GM18502 (cell line): ENCODE measurements around the gene RNASE12.
"Not testable (repeated sequence)": the region's sequence is repeated elsewhere in the genome, so short reads cannot be mapped to it uniquely, and the experiment has no call there.

ENCODE experiments used
- ATAC-seq: cut with Tn5 transposase; IDR thresholded peaks from one replicate; pipeline ENCODE4 v1.9.1; 2021; ENCODE audit warnings: mild to moderate bottlenecking; ENCODE audit not compliant: unreplicated experiment, poor library complexity

Gene RNASE12

DNA sequence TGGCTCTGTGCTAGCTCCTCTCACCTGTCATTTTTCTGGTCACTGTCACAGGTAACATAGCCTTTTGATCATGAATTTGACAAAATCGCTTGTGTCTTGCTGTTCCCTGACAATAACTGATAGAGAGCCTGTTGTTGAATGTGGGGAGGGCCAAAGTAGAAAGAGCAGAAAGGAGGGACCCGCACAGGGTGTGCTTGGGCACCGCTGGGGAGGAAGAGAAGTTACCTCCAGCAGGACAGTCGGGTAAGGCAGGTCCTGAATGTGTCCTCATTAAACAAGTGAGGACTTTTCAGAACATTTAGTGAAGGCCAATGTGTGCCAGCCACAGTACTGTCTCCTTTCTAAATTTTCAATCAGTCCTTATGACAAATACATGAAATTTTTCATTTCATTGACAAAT, at the start of gene RNASE12:
TSS of gene RNASE12 (minus strand) at position 142 of the 400 bp plus-strand sequence. CDS start 653 bp downstream, outside the sequence.
- ATAC-seq = no peak

- ATAC-seq = peak; percentile 71
These were observed 41.9 kb upstream of the RNASE12 start for GRCh38 chr14:20632831-20633691.

DNA sequence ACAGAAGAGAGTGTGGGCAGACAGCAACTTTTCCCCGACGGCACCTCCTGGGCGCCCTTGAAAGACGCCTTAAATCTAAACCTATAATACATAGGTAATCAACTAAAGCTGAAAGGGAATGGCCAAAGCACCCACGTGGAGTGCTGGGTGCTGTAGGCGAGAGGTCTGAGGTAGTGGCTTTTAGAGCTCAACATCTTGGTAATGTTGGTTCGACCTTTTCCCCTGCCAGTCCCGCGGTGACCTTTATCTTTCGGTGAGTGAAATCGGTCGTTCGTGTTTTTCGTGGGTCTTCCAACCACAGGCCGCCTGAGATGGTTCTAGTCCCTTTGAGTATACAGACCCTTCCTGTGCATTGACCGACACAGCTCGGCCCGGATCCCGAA, 41.3 kb upstream of the RNASE12 start:
- peak; percentile 19 for ATAC-seq

DNA sequence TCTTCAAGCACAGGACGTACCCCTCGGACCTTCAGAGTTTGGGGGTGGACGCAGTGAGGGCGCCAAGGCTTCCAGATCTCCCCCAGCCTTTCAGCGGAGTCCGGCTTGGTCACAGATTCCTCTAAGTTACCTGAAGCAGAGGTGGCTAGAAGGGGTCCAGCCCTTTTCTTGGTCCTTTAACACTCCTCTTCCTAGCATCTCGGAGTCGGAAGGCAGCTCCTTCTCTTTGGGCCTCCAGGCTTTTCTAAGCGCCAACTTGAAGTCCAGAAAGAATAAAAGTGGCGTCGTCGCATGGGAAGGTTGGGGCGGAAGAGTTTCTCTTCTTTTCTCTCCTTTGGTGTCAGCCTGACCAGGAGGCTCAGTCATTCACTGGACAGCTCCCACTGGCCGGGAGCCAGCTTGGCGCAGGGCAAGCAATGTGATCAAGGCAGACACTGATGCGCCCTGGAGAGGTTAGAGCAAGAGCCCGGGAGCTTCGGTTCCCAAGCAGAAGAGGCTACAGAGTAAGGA, 40.8 kb upstream of the RNASE12 start:
- no peak for ATAC-seq

DNA sequence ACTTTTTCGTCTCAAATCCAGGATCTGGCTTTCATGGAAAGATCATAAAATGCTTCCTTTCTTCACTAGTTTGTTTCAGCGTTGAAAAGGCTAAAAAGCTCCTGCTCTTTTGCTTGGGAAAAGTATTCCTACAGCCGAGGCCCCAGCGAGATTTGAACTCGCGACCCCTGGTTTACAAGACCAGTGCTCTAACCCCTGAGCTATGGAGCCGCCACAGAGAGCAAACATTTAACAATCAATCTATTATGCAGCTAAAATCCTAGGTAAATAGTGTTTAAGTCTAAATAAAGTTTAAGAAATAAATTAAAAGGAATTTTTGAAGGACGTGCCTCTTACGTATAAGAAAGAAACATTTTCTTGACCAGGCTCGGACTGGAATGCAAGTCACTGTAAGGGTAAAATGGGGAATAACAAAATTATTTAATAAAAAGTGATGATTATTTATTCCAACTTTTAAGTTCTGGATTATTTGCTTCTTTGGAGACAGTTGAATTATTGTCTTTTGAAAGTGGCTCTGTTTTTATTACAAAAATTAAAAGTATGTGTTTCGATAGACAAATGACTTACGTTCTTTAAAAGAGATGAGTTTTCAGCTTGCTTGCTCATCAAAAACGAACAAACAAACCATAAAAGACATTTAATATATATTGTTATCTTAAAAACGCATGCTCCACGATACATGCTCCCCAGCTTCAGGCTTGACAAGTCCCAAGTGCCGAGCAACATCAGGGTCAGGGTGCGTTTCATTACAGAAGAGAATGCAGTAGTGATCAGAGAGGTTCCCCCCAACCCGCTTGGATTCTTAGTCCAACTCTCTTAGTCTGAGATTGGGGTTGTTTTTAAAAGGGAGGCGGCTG, 40.1 kb upstream of the RNASE12 start:
- no peak for ATAC-seq

DNA sequence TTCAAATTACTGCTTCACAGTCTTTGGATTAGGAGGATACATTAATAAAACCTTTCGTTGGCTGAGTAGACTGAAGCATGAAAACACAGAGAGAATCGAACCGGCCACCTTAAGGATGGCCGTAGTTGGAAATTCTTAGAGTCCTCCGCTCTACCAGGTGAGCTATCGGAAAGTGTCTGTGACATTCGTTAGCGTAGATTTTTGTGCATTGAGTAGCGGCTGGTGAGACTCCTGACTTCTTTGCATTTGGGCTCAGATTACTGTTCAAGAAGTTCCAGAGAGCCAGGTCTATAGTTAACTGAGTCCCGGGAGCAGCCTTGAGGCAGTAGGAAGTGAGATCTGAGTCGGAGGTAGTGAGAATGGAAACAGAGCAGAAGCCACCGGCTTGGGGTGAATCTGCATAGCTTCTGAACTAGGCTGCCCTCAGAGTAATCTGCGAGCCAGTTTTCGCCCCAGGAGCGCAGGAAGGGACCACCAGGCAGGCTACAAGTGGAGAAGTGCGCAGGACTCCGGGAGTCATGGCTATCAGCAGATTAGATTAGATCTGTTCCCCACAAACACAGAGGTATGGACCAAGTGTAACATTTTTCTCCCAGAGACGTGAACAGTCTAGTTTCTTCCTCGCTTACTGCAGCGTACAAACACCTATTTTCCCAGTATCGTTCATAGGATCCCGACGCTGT, 39.3 kb upstream of the RNASE12 start:
- peak; percentile 30 for ATAC-seq

- no peak for ATAC-seq
These were observed 37.1 kb upstream of the RNASE12 start for GRCh38 chr14:20628063-20628854.

- ATAC-seq = no peak
These were observed 36.3 kb upstream of the RNASE12 start for GRCh38 chr14:20627346-20628027.

- no peak for ATAC-seq
These were observed 35.1 kb upstream of the RNASE12 start for GRCh38 chr14:20626274-20626673.

DNA sequence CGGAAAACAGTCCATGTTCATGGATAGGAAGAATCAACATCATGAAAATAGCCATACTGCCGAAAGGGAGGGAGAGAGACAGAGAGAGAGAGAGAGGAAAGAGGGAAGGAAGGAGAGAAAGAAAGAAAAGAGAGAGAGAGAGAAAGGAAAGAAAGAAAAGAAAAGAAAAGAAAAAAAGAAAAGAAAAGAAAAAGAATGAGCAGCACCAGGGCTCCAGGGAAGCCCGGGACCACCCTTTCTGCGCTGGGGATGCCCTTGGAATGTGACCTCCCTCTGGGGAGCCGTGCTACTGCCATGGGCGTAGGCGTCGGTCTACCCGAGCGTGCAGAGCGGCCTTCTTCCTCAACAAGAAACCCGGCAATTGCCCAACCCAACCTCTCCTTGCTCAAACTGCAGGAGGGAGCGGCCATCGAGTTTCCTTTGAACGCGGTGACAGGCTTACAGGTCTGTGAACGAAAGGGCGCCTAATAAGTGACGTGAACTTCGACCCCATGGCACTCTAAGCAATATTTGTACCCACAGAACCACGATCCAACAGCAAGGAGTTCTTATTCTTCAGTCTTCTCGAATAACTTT, 33.4 kb upstream of the RNASE12 start:
- ATAC-seq = peak; percentile 48

- ATAC-seq = no peak
These were observed 32.6 kb upstream of the RNASE12 start for GRCh38 chr14:20623798-20624197.

DNA sequence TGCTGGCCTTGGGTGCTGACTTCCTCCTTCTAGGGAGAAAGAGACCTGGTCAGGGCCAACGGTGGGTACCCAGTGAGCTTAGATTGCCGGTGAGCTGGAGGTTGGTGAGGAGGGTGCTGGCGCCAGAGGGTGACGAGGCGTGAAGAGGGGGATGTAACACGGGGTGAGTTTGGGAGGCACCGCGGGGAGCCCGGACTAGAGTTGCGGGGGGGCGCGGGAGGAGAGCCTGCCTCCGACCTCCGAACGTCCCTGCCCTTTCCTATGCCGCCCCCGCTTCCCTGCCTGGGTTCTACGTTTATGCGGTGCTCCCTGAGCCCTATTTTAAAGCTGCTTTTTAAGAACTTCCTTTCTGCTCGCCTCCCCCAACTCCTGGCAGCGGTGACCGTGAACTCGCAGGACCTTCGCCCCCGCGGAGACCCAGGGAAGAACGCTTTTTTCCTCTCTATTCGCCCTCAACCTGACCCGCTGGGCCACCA, 31.7 kb upstream of the RNASE12 start:
- no peak for ATAC-seq

DNA sequence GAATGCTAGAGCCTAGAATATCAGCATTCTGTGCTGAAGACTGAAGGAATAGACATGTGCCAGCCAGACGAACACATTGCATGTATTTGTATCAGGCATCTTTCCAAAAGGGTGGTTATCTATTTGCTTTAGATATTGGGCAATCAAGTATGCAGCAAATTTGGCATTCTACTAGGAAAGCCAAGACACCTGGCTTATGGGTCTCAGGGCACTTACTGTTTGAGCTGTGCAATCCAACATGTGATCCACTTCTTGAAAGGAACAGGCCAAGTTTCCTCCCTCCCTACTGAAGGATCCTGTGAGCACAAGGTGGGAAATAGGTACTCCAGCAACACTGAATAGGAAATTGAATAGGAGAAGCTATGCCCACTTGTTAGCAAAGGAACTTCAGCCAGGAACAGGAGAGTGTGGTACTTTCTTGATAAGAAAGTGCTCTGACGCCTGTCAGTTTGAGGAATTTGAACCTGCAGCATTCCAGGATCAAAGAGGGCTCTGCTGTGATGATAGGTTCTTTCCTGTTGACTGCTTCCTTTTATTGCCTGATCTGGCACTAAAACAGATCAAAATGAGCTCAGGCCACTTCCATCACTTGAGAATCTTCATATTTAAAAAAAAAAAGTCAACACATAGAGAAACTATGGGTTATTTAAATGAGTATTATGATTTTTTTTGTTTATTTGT, 29.8 kb upstream of the RNASE12 start:
- no peak for ATAC-seq

- ATAC-seq = not testable (repeated sequence)
These were observed 28.5 kb upstream of the RNASE12 start for GRCh38 chr14:20619688-20620087.

GRCh38 chr14:20618271-20618749, 27.1 kb upstream of the RNASE12 start:
- ATAC-seq = no peak

- ATAC-seq = no peak
These were observed 26.2 kb upstream of the RNASE12 start for GRCh38 chr14:20617138-20618003.

DNA sequence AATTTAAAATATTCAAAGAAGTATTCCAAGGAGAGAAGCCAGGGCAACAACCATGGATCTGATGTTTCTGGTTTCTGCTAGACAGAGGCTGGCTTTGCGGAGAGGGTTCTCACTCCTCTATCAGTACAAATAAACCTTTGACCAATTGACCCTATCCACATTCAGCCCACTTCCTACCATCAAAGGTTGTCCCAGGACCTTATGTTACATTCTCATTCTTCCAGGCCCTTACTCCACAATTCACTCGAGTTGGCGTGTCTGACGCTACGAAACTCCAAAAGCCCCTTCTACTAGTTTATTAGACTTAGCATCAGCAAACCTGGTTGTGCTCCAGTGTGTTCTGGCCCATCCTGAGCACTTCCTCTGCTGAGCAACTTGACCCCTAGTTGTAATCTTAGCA, 24.8 kb upstream of the RNASE12 start:
- no peak for ATAC-seq
